WTC11 (cell line): Measurements from ENCODE around the gene SULF2. TPM values are rescaled to one million over a fixed set of nuclear protein-coding genes. Genes with fewer than 3 reads are reported as not detected.

ENCODE experiments used
- ATAC-seq: fragments of 200-7000 bp; cut with Tn5 transposase; 2 replicates; pipeline ENCODE4 v1.10.0; 2021; ENCODE audit warnings: mild to moderate bottlenecking, moderate library complexity
- CTCF ChIA-PET: fragments of 300-600 bp; sonication (Branson Sonifier 250); formaldehyde crosslinking; loops from one replicate; lab custom pipeline; 2021; ENCODE audit warnings: antibody characterized with exemption; lab: Charles Lee
- POLR2A ChIA-PET: fragments of 350-600 bp; sonication (Branson Sonifier 250); formaldehyde crosslinking; loops from one replicate; lab custom pipeline; 2021; ENCODE audit warnings: antibody characterized with exemption; lab: Charles Lee
- DNase-seq: peaks from one replicate; pipeline ENCODE4 v3.0.0; 2021; ENCODE audit warnings: low spot score
- H3K27ac Mint-ChIP-seq: 2 replicates; pipeline ENCODE4 v1.8.0; 2021; ENCODE audit warnings: mixed read lengths
- H3K27me3 Mint-ChIP-seq: 2 replicates; pipeline ENCODE4 v1.8.0; 2021; ENCODE audit warnings: low read depth, mild to moderate bottlenecking, moderate library complexity, mixed read lengths
- H3K36me3 Mint-ChIP-seq: 2 replicates; pipeline ENCODE4 v1.8.0; 2021; ENCODE audit warnings: mixed read lengths
- H3K4me1 Mint-ChIP-seq: 2 replicates; pipeline ENCODE4 v1.8.0; 2022; ENCODE audit warnings: mixed read lengths
- H3K4me3 Mint-ChIP-seq: 2 replicates; pipeline ENCODE4 v1.8.0; 2021; ENCODE audit warnings: mild to moderate bottlenecking, moderate library complexity, mixed read lengths
- H3K9me3 Mint-ChIP-seq: 2 replicates; pipeline ENCODE4 v1.8.0; 2021; ENCODE audit warnings: mixed read lengths
- CREB1 ChIP-seq: sonication (generic); formaldehyde crosslinking; IDR thresholded peaks from 2 replicates; pipeline ENCODE4 v1.8.0; 2023; ENCODE audit warnings: mild to moderate bottlenecking, missing genetic modification reagents
- CTCF ChIP-seq: fragments of 200-600 bp; IDR thresholded peaks from 2 replicates; pipeline ENCODE4 v1.8.0; 2022; ENCODE audit warnings: antibody characterized with exemption
- E2F5 ChIP-seq: sonication (generic); formaldehyde crosslinking; IDR thresholded peaks from 2 replicates; pipeline ENCODE4 v1.8.1; 2022; ENCODE audit warnings: mild to moderate bottlenecking, moderate library complexity, missing genetic modification reagents
- ELF4 ChIP-seq: sonication (generic); formaldehyde crosslinking; IDR thresholded peaks from 2 replicates; pipeline ENCODE4 v1.8.1; 2022; ENCODE audit warnings: low read depth, mild to moderate bottlenecking, moderate library complexity, missing genetic modification reagents
- FOXK1 ChIP-seq: sonication (generic); formaldehyde crosslinking; IDR thresholded peaks from 2 replicates; pipeline ENCODE4 v1.8.0; 2022; ENCODE audit warnings: mild to moderate bottlenecking, moderate library complexity, missing genetic modification reagents
- MLX ChIP-seq: sonication (generic); formaldehyde crosslinking; IDR thresholded peaks from 2 replicates; pipeline ENCODE4 v1.8.1; 2023; ENCODE audit warnings: mild to moderate bottlenecking, missing genetic modification reagents, moderate library complexity
- NR2C2 ChIP-seq: sonication (generic); formaldehyde crosslinking; IDR thresholded peaks from 2 replicates; pipeline ENCODE4 v1.8.0; 2022; ENCODE audit warnings: mild to moderate bottlenecking, missing genetic modification reagents
- NR3C1 ChIP-seq: sonication (generic); formaldehyde crosslinking; conservative IDR thresholded peaks from 2 replicates; pipeline ENCODE4 v1.8.1; 2023; ENCODE audit warnings: low read depth, mild to moderate bottlenecking, missing genetic modification reagents
- OVOL2 ChIP-seq: fragments of 250-450 bp; sonication (Bioruptor Pico); IDR thresholded peaks from 2 replicates; pipeline ENCODE4 v1.9.0; 2021; ENCODE audit warnings: mild to moderate bottlenecking, borderline replicate concordance
- SMAD3 ChIP-seq: sonication (generic); formaldehyde crosslinking; IDR thresholded peaks from 2 replicates; pipeline ENCODE4 v1.8.0; 2022; ENCODE audit warnings: missing genetic modification reagents, mild to moderate bottlenecking, borderline replicate concordance
- TEAD1 ChIP-seq: sonication (generic); formaldehyde crosslinking; IDR thresholded peaks from 2 replicates; pipeline ENCODE4 v1.8.0; 2022; ENCODE audit warnings: mild to moderate bottlenecking, missing genetic modification reagents
- TEAD4 ChIP-seq: sonication (generic); formaldehyde crosslinking; IDR thresholded peaks from 2 replicates; pipeline ENCODE4 v1.8.0; 2022; ENCODE audit warnings: mild to moderate bottlenecking, missing genetic modification reagents
- USF1 ChIP-seq: sonication (generic); formaldehyde crosslinking; IDR thresholded peaks from 2 replicates; pipeline ENCODE4 v1.8.0; 2022; ENCODE audit warnings: mild to moderate bottlenecking, missing genetic modification reagents
- ZBTB43 ChIP-seq: sonication (generic); formaldehyde crosslinking; IDR thresholded peaks from 2 replicates; pipeline ENCODE4 v1.8.1; 2023; ENCODE audit warnings: mild to moderate bottlenecking, missing genetic modification reagents
- ZNF396 ChIP-seq: fragments of 250-450 bp; sonication (Bioruptor Pico); IDR thresholded peaks from 2 replicates; pipeline ENCODE4 v1.8.0; 2021; ENCODE audit warnings: mild to moderate bottlenecking, moderate library complexity, borderline replicate concordance
- ZNF423 ChIP-seq: fragments of 250-450 bp; sonication (Bioruptor Pico); IDR thresholded peaks from 2 replicates; pipeline ENCODE4 v2.1.2; 2022; ENCODE audit warnings: mild to moderate bottlenecking, moderate library complexity
- total RNA-seq: library from RNA; stranded (reverse); gene quantifications from 3 replicates; pipeline ENCODE4 v1.2.3, GENCODE V29; 2021
- TF ChIP-seq, protein P1 (sequence below): sonication (generic); formaldehyde crosslinking; IDR thresholded peaks from 2 replicates; pipeline ENCODE4 v1.8.1; 2023; ENCODE audit warnings: mild to moderate bottlenecking, missing genetic modification reagents, moderate library complexity
- TF ChIP-seq, protein P2 (sequence below): sonication (generic); formaldehyde crosslinking; IDR thresholded peaks from 2 replicates; pipeline ENCODE4 v1.8.1; 2022; ENCODE audit warnings: low read depth, mild to moderate bottlenecking, moderate library complexity, missing genetic modification reagents, borderline replicate concordance
- TF ChIP-seq, protein P3 (sequence below): sonication (generic); formaldehyde crosslinking; IDR thresholded peaks from 2 replicates; pipeline ENCODE4 v1.8.0; 2022; ENCODE audit warnings: missing genetic modification reagents
- TF ChIP-seq, protein P4 (sequence below): sonication (generic); formaldehyde crosslinking; conservative IDR thresholded peaks from 2 replicates; pipeline ENCODE4 v1.8.1; 2023; ENCODE audit warnings: mild to moderate bottlenecking, low read depth, missing genetic modification reagents, moderate library complexity

SULF2 gene
- total RNA-seq, 1 experiment from 2014 or later = 36.0 TPM

DNA sequence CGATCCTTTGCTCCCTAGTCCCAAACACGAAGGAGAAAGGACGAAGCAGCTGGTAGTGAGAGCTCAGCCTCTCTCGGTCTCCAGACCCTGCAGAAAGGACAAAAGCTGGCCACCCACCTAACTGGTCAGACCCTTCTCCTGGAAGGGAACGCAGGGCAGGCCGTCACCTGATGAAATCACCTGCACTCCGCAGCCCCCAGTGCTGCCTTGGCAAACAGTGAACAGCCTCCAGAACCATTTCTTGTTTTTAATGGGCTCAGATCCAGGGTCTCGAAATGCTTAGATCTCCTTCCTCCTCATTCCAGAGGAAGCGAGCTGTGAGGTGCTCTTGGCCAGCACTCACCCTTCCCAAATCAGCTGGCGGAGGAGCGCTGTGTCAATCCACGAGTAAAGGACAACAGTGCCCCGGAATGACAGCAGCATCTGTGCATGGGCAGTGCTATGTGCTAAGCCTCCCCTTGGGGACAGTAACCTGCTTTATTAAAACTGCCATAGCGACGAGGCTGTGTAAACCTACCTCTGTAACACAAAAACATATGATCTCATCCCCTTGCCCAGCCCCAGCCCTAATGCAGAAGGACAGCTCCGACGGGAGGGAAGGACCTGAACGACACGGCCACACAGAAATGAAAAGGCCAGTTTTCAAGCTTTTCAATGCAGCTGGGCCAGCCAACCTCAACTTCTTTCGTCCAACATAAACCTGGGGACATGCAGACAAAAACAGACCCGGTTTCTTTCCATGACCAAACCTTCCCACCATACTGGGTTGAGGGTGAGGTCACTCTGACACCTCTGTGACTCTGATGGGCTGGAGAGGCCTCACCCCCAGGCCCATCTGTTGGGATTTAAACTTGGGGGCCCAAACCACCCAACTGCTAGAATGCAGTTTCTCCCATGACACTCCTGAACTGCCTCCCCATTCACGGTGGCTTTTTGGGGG lies 43.3 kb downstream of the SULF2 start (continued):
- TF ChIP-seq CTCF (no peak), TEAD4 (CRISPR knock-in tag) (no peak), ELF4 (no peak), E2F5 (no peak), CREB1 (CRISPR knock-in tag) (no peak), OVOL2 (CRISPR knock-in tag) (no peak), TEAD1 (CRISPR knock-in tag) (no peak), ZNF423 (CRISPR knock-in tag) (no peak), USF1 (CRISPR knock-in tag) (no peak), FOXK1 (CRISPR knock-in tag) (no peak)
- TF ChIP-seq, protein P1, sequence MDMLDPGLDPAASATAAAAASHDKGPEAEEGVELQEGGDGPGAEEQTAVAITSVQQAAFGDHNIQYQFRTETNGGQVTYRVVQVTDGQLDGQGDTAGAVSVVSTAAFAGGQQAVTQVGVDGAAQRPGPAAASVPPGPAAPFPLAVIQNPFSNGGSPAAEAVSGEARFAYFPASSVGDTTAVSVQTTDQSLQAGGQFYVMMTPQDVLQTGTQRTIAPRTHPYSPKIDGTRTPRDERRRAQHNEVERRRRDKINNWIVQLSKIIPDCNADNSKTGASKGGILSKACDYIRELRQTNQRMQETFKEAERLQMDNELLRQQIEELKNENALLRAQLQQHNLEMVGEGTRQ = no peak
- TF ChIP-seq, protein P2, sequence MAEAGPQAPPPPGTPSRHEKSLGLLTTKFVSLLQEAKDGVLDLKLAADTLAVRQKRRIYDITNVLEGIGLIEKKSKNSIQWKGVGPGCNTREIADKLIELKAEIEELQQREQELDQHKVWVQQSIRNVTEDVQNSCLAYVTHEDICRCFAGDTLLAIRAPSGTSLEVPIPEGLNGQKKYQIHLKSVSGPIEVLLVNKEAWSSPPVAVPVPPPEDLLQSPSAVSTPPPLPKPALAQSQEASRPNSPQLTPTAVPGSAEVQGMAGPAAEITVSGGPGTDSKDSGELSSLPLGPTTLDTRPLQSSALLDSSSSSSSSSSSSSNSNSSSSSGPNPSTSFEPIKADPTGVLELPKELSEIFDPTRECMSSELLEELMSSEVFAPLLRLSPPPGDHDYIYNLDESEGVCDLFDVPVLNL (CRISPR knock-in tag) = no peak
- TF ChIP-seq, protein P3, sequence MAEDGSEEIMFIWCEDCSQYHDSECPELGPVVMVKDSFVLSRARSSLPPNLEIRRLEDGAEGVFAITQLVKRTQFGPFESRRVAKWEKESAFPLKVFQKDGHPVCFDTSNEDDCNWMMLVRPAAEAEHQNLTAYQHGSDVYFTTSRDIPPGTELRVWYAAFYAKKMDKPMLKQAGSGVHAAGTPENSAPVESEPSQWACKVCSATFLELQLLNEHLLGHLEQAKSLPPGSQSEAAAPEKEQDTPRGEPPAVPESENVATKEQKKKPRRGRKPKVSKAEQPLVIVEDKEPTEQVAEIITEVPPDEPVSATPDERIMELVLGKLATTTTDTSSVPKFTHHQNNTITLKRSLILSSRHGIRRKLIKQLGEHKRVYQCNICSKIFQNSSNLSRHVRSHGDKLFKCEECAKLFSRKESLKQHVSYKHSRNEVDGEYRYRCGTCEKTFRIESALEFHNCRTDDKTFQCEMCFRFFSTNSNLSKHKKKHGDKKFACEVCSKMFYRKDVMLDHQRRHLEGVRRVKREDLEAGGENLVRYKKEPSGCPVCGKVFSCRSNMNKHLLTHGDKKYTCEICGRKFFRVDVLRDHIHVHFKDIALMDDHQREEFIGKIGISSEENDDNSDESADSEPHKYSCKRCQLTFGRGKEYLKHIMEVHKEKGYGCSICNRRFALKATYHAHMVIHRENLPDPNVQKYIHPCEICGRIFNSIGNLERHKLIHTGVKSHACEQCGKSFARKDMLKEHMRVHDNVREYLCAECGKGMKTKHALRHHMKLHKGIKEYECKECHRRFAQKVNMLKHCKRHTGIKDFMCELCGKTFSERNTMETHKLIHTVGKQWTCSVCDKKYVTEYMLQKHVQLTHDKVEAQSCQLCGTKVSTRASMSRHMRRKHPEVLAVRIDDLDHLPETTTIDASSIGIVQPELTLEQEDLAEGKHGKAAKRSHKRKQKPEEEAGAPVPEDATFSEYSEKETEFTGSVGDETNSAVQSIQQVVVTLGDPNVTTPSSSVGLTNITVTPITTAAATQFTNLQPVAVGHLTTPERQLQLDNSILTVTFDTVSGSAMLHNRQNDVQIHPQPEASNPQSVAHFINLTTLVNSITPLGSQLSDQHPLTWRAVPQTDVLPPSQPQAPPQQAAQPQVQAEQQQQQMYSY (CRISPR knock-in tag) = no peak

- Mint-ChIP-seq H3K36me3 (no peaks in the 10 kb centered on the region), H3K27ac (peak overlapping the region; percentile 69; the same call in 1 of the 2 replicates), H3K9me3 (no peaks in the 10 kb centered on the region), H3K4me3 (no peak overlapping the region), H3K4me1 (peaks cover 3% of the 10 kb centered on the region; the same call in 1 of the 2 replicates), H3K27me3 (no peaks in the 10 kb centered on the region; the same call in 1 of the 2 replicates)
- POLR2A ChIA-PET = no interaction called here
- DNase-seq (peak; percentile 45), ATAC-seq (peak; percentile 70)
- CTCF ChIA-PET = no interaction called here
- TF ChIP-seq NR3C1 (CRISPR knock-in tag) (no peak), ZBTB43 (no peak), ZNF396 (CRISPR knock-in tag) (no peak), SMAD3 (no peak), NR2C2 (CRISPR knock-in tag) (no peak), MLX (CRISPR knock-in tag) (no peak)
- TF ChIP-seq, protein P4, sequence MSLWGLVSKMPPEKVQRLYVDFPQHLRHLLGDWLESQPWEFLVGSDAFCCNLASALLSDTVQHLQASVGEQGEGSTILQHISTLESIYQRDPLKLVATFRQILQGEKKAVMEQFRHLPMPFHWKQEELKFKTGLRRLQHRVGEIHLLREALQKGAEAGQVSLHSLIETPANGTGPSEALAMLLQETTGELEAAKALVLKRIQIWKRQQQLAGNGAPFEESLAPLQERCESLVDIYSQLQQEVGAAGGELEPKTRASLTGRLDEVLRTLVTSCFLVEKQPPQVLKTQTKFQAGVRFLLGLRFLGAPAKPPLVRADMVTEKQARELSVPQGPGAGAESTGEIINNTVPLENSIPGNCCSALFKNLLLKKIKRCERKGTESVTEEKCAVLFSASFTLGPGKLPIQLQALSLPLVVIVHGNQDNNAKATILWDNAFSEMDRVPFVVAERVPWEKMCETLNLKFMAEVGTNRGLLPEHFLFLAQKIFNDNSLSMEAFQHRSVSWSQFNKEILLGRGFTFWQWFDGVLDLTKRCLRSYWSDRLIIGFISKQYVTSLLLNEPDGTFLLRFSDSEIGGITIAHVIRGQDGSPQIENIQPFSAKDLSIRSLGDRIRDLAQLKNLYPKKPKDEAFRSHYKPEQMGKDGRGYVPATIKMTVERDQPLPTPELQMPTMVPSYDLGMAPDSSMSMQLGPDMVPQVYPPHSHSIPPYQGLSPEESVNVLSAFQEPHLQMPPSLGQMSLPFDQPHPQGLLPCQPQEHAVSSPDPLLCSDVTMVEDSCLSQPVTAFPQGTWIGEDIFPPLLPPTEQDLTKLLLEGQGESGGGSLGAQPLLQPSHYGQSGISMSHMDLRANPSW = no peak
These were observed 44.5 kb downstream of the SULF2 start for GRCh38 chr20:47740862-47741184.
